GM12875 (cell line): ENCODE results near the gene ELP4.

Source experiments
- H3K4me3 ChIP-seq: one replicate; pipeline ENCODE4 v1.5.1; 2011; ENCODE audit warnings: low read depth, low read length, control low read depth
- TF ChIP-seq, protein P1 (sequence below): IDR thresholded peaks from 2 replicates; pipeline ENCODE4 v1.5.1; 2011; ENCODE audit warnings: low read depth, mild to moderate bottlenecking, control low read depth, inconsistent platforms, low read length, moderate library complexity, borderline replicate concordance; ENCODE audit not compliant: insufficient read depth

Gene ELP4

GRCh38 chr11:31767685-31768084, 258.1 kb downstream of the ELP4 start:
- no peak overlapping the region for H3K4me3 ChIP-seq

GRCh38 chr11:31768749-31769640, 259.4 kb downstream of the ELP4 start:
- TF ChIP-seq, protein P1, sequence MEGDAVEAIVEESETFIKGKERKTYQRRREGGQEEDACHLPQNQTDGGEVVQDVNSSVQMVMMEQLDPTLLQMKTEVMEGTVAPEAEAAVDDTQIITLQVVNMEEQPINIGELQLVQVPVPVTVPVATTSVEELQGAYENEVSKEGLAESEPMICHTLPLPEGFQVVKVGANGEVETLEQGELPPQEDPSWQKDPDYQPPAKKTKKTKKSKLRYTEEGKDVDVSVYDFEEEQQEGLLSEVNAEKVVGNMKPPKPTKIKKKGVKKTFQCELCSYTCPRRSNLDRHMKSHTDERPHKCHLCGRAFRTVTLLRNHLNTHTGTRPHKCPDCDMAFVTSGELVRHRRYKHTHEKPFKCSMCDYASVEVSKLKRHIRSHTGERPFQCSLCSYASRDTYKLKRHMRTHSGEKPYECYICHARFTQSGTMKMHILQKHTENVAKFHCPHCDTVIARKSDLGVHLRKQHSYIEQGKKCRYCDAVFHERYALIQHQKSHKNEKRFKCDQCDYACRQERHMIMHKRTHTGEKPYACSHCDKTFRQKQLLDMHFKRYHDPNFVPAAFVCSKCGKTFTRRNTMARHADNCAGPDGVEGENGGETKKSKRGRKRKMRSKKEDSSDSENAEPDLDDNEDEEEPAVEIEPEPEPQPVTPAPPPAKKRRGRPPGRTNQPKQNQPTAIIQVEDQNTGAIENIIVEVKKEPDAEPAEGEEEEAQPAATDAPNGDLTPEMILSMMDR = no peak
- H3K4me3 ChIP-seq = no peak overlapping the region

More at GRCh38 chr11:31767685-31768084, 258.1 kb downstream of the ELP4 start:
- TF ChIP-seq, protein P1 = no peak

GRCh38 chr11:31770011-31770700, 260.6 kb downstream of the ELP4 start:
- no peak overlapping the region for H3K4me3 ChIP-seq
- TF ChIP-seq, protein P1 = no peak

DNA sequence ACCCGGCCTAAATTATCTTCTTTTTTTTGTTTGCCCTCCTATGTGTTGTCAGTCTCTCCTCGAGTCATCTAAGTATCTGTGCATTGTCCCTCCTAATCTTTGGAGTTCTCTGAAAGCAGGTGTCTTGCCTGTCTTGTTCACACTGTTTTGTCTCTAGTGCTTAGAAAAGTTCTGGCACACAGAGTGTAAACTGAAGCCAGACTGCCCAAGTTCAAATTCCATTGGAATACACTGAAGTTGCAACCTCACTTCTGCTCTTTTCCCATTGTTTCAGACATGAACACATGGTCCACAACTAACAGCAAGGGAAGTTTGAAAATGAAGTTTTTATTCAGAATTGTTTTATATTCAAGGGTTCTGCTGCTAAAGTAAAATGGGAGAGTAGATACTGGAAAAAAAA, 262.8 kb downstream of the ELP4 start:
- TF ChIP-seq, protein P1 = no peak
- H3K4me3 ChIP-seq = no peak overlapping the region

DNA sequence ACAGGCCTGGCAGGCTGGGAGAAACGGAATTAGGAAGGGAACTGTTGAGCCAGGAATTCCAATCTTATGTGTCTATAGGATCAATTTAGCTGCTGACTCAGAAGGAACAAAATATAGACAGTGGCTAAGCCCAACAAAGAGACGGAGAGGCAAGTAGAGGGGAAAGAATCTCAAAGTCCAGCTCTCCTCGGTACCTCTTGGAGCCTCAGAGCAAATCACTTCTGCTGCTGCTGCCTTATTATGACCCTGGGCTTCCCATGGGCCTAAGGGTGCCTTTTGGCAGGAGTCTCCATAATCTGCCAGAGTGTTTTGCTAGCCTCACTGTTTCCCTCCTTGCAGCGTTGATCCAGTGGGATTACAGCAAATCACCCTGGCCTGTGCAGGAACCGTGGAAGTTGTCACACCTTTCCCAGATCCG, 269.8 kb downstream of the ELP4 start:
- H3K4me3 ChIP-seq = no peak overlapping the region
- TF ChIP-seq, protein P1 = no peak

- TF ChIP-seq, protein P1 = no peak
- H3K4me3 ChIP-seq = no peak overlapping the region
These were observed 270.5 kb downstream of the ELP4 start for GRCh38 chr11:31780078-31780477.
